BLaER1 (cell line): ENCODE measurements around the gene MMAB.

Experiments used
- H3K27ac ChIP-seq: shearing (Covaris generic); formaldehyde crosslinking; 2 replicates; pipeline ENCODE4 v1.8.1; 2022
- H3K27me3 ChIP-seq: shearing (Covaris generic); formaldehyde crosslinking; 2 replicates; pipeline ENCODE4 v1.8.1; 2022
- H3K36me3 ChIP-seq: shearing (Covaris generic); formaldehyde crosslinking; 2 replicates; pipeline ENCODE4 v1.8.1; 2022
- H3K4me1 ChIP-seq: shearing (Covaris generic); formaldehyde crosslinking; 2 replicates; pipeline ENCODE4 v1.8.1; 2022
- H3K4me2 ChIP-seq: shearing (Covaris generic); formaldehyde crosslinking; 2 replicates; pipeline ENCODE4 v1.8.1; 2022
- H3K4me3 ChIP-seq: shearing (Covaris generic); formaldehyde crosslinking; 2 replicates; pipeline ENCODE4 v1.8.1; 2022
- H3K9ac ChIP-seq: shearing (Covaris generic); formaldehyde crosslinking; 2 replicates; pipeline ENCODE4 v1.8.1; 2022
- H3K9me3 ChIP-seq: shearing (Covaris generic); formaldehyde crosslinking; 2 replicates; pipeline ENCODE4 v1.8.1; 2022
- H4K20me1 ChIP-seq: shearing (Covaris generic); formaldehyde crosslinking; 2 replicates; pipeline ENCODE4 v1.8.1; 2022
- Cebpa-rat ChIP-seq: shearing (Covaris generic); IDR thresholded peaks from 2 replicates; pipeline ENCODE4 v1.8.1; 2022

MMAB gene

GRCh38 chr12:109573029-109573913, at the start of gene MMAB, which contains the start of gene MVK:
TSS of gene MMAB (minus strand) at chr12:109573504. CDS start at chr12:109573480, 24 bp downstream.
TSS of gene MVK (plus strand) at chr12:109573794. CDS start at chr12:109574823, 1,029 bp downstream.
- peaks cover 59% of the 10 kb centered on the region for H3K36me3 ChIP-seq
- no peaks in the 10 kb centered on the region for H4K20me1 ChIP-seq
- peak within 1 kb of the TSS; percentile 81 for H3K27ac ChIP-seq

GRCh38 chr12:109621901-109622364, 48.6 kb upstream of the MMAB start:
- no peak for TF ChIP-seq Cebpa-rat
- Histone ChIP-seq H3K36me3 (no peaks in the 10 kb centered on the region), H3K27me3 (no peaks in the 10 kb centered on the region), H4K20me1 (no peaks in the 10 kb centered on the region; the same call in 1 of the 2 replicates), H3K9me3 (no peaks in the 10 kb centered on the region), H3K27ac (no peak overlapping the region), H3K4me1 (peaks cover 14% of the 10 kb centered on the region), H3K4me3 (no peak overlapping the region), H3K9ac (no peak overlapping the region), H3K4me2 (peak overlapping the region; percentile 16; the same call in 1 of the 2 replicates)

More at GRCh38 chr12:109573029-109573913, at the start of gene MMAB, which contains the start of gene MVK:
- peak within 1 kb of the TSS; percentile 81 for H3K4me3 ChIP-seq
- no peaks in the 10 kb centered on the region for H3K27me3 ChIP-seq
- H3K9ac ChIP-seq = peak within 1 kb of the TSS; percentile 78
- H3K9me3 ChIP-seq = no peaks in the 10 kb centered on the region
- TF ChIP-seq Cebpa-rat = no peak
- H3K4me2 ChIP-seq = peak within 1 kb of the TSS; percentile 98
- peaks cover 24% of the 10 kb centered on the region for H3K4me1 ChIP-seq

DNA sequence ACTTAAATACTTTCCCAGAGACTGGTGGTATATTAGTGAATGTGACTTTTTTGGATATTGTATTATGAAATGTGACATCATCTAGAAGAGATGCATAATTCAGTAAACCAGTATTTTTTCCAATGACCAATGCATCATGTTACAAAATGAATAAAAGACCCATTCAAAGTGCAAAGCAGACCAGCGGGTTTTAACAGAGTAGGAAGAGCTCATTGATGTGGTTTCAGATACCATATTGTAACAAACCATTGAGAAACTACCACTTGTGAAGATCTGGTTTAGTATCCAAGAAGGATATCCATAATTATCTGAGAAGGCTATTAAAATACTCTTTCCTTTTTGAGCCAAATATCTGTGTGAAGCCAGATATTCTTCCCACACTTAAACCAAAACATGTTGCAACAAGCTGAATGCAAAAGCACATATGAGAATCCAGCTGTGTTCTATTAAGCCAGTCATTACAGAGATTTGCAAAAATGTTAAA, 47.9 kb upstream of the MMAB start:
- Histone ChIP-seq H3K4me1 (peaks cover 14% of the 10 kb centered on the region), H3K9me3 (no peaks in the 10 kb centered on the region), H3K9ac (no peak overlapping the region), H3K27ac (no peak overlapping the region), H3K27me3 (0 out of 2 replicates have a peak, but pooled peaks cover 2% of the 10 kb centered on the region), H3K4me3 (no peak overlapping the region), H3K36me3 (no peaks in the 10 kb centered on the region), H4K20me1 (no peaks in the 10 kb centered on the region), H3K4me2 (peak overlapping the region; percentile 16; the same call in 1 of the 2 replicates)
- TF ChIP-seq Cebpa-rat = no peak

- peaks cover 14% of the 10 kb centered on the region for H3K4me1 ChIP-seq
- no peak overlapping the region for H3K4me2 ChIP-seq
- no peak for TF ChIP-seq Cebpa-rat
- H4K20me1 ChIP-seq = no peaks in the 10 kb centered on the region
- 0 out of 2 replicates have a peak, but pooled peaks cover 5% of the 10 kb centered on the region for H3K27me3 ChIP-seq
- H3K9ac ChIP-seq = no peak overlapping the region
- no peaks in the 10 kb centered on the region for H3K9me3 ChIP-seq
- no peak overlapping the region for H3K27ac ChIP-seq
- H3K4me3 ChIP-seq = no peak overlapping the region
- no peaks in the 10 kb centered on the region for H3K36me3 ChIP-seq
Measured at GRCh38 chr12:109619002-109619604, 45.8 kb upstream of the MMAB start.

DNA sequence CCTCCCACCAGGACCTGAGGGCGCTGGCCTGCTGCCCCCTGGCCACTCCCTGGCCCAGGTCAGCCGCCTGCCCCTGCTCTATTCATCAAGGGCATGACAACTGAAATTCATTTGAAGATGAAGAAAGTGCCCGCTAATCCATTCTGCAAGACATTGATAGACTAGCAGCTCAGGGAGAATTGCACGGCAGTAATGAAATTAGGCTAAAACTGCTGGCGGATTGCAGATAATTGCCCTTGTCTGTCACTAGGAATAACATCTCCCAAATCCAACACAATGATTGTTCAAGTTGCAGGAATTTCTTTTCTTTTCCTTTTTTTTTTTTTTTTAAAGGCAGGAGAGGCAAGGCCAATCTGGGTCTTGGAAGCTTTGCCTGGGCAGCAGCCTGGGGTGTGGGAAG, 44.8 kb upstream of the MMAB start:
- H4K20me1 ChIP-seq = no peaks in the 10 kb centered on the region
- H3K27me3 ChIP-seq = 0 out of 2 replicates have a peak, but pooled peaks cover 5% of the 10 kb centered on the region
- no peaks in the 10 kb centered on the region for H3K9me3 ChIP-seq
- H3K36me3 ChIP-seq = no peaks in the 10 kb centered on the region
- H3K27ac ChIP-seq = no peak overlapping the region
- H3K9ac ChIP-seq = no peak overlapping the region
- no peak overlapping the region for H3K4me2 ChIP-seq
- no peak overlapping the region for H3K4me3 ChIP-seq
- H3K4me1 ChIP-seq = peaks cover 14% of the 10 kb centered on the region
- no peak for TF ChIP-seq Cebpa-rat

DNA sequence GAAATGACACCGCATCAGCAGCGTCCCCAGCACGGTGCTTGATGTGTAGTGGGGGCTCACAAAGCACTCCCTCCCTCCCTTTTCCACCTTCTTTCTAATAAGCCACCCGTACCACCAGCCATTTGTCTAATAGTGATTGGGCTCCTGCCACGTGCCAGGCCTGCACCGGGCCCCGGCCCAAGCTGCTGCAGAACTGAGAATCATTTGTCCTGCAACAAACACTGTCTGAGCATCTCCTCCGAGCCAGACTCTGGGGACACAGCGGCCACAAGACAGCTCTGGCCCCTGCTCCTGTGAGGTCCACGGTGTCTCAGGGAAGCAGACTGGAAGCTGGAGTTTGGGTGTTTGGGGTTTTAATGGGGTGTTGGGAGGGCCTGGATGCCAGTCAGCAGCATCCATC, 44.2 kb upstream of the MMAB start:
- Histone ChIP-seq H3K9ac (no peak overlapping the region), H3K27me3 (0 out of 2 replicates have a peak, but pooled peaks cover 5% of the 10 kb centered on the region), H3K27ac (no peak overlapping the region), H3K4me3 (no peak overlapping the region), H3K36me3 (no peaks in the 10 kb centered on the region), H3K9me3 (no peaks in the 10 kb centered on the region), H4K20me1 (no peaks in the 10 kb centered on the region), H3K4me2 (no peak overlapping the region), H3K4me1 (peaks cover 14% of the 10 kb centered on the region)
- TF ChIP-seq Cebpa-rat = no peak

DNA sequence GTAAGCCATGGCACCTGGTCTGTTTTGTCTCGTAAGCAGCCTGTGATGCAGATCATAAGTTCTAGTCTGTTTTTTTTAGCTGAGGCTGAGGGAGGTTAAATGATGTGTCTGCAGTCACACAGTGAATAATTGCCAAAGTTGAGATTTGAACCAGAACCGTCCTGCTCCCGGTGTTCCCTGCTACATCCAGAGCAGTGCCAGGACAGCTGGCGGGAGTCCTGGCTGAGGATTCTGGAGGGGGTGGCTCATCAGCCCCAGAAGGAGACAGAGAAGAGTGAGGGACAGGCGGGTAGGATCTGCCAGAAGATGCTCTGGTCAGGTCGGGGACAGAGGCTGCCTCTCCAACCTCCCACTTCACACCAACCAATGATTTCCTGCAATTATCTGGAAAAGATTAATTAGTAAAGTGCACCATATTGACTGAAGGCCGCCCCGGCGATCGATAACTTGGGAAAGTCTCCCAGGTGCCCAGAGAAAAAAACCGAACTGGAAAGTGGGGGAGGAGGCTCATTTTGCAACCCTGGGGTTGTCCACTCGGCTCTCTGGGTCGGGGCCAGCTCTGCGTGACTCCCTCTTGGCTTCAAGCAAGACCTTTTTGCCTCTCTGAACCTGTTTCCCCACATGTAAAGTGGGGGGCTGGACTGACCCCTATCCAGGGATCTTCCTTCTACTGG, 42.4 kb upstream of the MMAB start:
- Histone ChIP-seq H4K20me1 (no peaks in the 10 kb centered on the region), H3K4me3 (no peak overlapping the region), H3K27me3 (0 out of 2 replicates have a peak, but pooled peaks cover 5% of the 10 kb centered on the region), H3K9ac (no peak overlapping the region), H3K4me1 (peaks cover 11% of the 10 kb centered on the region), H3K36me3 (no peaks in the 10 kb centered on the region), H3K4me2 (no peak overlapping the region), H3K27ac (no peak overlapping the region), H3K9me3 (no peaks in the 10 kb centered on the region)
- no peak for TF ChIP-seq Cebpa-rat

GRCh38 chr12:109613649-109614455, 40.5 kb upstream of the MMAB start:
- no peaks in the 10 kb centered on the region for H3K36me3 ChIP-seq
- no peaks in the 10 kb centered on the region for H3K9me3 ChIP-seq
- no peak overlapping the region for H3K4me3 ChIP-seq
- H3K9ac ChIP-seq = no peak overlapping the region
- no peaks in the 10 kb centered on the region for H4K20me1 ChIP-seq
- H3K27ac ChIP-seq = no peak overlapping the region
- H3K4me2 ChIP-seq = no peak overlapping the region
- peaks cover 11% of the 10 kb centered on the region for H3K4me1 ChIP-seq
- no peak for TF ChIP-seq Cebpa-rat
- 0 out of 2 replicates have a peak, but pooled peaks cover 5% of the 10 kb centered on the region for H3K27me3 ChIP-seq
